ENCODE results near the gene GRK3.
A peak's percentile ranks its signal among the peaks of the same experiment; 100 is the strongest.

The GRK3 gene

DNA sequence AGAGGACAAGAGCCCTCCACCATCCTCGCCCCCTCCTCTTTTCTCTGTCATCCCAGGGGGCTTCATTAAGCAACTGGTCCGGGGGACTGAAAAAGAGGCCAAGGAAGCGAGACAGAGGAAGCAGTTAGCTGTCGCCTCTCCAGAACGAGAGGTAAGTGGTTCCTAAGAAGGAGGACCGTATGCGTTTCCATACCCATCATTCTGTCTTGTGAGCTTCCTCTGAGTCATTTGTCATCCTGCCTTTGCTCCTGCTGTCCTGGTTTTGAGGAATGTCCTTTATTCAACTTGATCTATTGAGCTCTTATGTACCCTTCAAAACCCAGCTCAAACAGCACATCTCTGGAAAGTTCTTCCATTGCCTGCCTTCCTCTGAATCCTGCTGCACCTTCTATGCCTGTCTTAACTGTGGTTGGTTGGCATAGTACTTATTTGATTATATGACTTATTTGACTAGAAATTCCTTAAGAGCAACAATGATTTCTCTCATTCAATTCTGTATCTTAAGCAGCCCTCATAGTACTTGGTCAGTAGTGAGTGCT is 198.8 kb downstream of the GRK3 start:
- DNase-seq = no peak

DNA sequence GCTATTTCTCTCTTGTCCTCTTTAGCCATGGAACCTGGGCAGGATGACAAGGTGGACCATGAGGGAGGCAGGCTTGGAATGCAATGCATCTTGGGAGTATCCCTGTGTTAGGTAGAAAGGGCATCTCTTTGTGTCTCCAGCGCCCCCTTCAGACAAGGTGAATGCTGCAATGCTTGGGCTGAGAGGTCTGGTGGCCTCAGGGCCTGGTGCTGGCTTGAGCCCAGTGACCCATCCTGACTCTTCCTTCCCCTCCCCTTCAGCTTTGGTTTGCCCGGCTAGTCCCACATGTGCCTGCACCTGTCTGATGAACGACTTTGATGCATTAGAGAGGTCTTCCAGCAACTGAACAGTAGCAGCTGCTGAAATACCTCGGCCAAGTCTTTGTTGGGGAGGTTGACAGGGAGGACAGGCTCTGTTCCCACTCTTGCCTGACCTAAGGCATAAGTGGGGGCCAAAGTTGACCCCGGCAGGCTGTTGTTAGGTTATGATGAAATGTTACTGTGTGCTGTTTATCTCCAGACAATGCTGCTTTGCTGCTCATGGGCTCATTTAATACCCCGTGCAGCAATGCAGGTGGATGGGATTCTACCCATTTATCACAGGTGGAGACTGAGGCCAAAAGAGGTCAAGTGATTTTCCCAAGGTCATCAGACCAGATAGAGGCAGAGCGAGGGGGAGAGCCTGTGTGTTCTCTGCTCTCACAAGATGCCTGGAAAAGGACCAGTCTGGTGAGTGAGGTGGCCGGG is 200.0 kb downstream of the GRK3 start:
- no peak for DNase-seq

DNA sequence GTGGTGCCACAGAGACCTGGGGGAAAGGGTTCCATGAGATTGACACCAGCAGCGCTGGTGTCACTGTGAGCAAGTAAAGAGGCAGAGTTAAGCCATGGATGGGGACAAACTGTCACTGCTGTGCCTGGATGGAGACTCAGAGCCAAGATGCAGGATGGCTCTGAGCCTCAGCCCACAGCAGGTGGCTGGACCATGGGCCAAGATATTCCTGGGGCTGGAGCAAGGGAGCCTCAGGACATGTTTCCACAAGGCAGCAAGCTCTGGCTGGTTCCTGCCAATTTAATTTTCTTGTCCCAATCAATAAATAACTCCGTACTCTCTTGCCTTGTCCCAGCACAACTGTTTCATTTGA is 200.5 kb downstream of the GRK3 start:
- no peak for DNase-seq

DNA sequence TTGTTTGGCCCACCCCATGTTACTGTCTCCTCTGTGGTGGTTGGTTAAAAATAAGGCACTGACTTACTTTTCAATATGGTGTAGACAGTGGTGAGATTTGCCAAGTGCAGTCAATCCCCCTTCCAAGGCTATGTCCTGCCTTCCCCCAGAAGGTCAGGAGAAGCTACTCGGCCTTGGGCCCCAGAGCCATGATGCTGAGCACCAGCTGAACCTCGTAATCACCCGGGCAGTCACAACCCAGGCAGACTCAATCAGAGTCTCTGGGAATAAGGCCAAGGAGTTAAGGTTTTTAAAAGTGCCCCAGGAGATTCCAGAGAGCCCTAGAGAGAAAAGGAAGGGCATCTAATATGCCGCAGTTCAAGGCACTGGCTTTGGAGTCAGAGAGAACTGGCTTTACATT is 201.3 kb downstream of the GRK3 start:
- no peak for DNase-seq

DNA sequence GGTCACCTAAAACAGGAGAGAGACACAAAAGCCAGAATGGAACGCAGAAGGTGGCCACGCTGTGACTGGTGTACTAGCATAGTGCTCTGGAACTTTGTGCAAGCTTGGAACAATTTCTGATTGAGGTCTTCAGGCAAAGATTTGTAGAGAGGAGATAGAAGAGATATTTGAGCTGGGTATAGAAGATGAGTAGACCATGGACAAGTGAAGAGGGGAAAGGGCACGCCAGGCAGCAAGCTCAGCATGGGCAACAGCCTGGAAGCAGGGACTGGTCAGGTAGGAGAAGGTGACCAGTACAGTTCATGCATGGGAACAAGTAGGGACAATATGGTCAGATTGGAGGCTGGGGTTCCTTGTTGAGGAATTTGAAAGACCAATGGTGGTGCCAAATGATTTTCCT is 201.9 kb downstream of the GRK3 start:
- no peak for DNase-seq

DNA sequence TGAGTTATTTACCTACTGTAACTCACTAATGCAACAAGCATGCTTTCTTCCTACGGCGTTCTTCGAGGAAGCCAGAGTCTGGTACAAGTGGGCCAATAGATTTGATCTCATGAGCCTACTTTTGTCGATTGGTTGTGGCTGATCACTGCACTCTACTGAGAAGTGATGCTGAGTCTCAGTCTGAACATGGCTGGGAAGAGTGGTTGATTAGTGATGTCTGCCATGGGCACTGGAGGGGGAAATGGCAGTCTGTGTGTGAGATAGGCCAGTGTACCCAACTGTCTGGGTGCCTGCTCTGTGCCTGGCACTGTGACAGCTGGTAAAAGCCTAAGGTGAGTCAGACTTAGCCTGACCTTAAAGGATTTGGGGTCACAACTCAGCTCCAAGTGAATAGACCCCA is 205.9 kb downstream of the GRK3 start:
- DNase-seq = no peak

DNA sequence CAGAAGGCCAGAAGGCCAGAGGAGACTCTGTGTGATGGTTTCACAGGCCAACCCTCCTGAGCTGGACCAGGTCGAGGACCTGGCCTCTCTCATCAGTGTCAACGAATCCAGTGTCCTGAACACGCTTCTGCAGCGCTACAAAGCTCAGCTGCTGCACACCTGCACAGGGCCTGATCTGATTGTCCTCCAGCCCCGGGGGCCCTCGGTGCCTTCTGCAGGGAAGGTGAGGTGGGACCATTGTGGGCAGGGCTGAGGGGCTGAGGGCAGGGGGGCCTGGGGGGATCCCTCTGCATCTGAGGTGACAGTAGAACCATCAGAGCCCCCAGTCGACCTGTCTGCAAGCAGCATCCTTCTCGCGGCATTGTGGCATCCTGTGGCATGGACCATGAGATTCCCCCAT is 207.8 kb downstream of the GRK3 start:
- DNase-seq = no peak

DNA sequence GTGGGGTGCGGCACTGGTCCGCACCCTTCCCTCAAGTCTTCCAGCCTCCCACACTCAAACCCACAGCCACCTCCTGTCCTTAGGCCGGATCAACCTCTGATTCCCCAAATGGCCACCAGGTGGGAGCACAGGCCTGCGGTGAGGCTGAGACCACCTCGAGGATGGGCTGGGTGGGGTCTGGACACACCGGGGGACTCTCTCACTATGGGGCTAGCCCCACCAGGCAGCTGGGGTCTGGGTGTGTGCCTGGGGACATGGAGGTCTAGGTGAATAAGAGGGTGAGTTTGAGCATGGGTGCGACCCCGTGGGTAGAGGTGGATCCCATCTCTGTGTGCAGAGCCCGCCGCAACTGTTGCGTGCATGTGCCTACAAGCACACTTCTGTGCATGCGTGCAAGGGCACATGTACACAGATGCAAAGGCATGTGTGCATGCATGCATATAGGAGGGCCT is 210.1 kb downstream of the GRK3 start:
- DNase-seq = no peak

DNA sequence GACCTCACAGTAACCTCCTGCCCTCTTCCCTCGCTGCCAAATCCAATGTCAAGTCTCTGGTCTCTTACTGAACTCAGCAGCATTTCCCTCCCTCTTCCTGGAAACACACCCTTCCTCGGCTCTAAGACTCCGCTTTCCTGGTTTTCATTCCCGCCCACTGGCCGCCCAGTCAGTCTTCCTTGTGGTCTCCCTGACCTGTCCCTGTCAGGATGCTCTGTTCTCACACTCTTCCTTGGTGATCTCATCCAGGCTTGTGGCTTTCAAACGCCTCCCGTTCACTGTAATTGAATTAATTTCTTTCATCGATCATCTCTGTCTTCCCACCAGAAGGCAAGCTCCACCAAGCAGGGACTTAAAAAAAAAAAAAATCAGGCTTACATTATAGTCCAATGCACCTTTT is 211.1 kb downstream of the GRK3 start:
- no peak for DNase-seq

DNA sequence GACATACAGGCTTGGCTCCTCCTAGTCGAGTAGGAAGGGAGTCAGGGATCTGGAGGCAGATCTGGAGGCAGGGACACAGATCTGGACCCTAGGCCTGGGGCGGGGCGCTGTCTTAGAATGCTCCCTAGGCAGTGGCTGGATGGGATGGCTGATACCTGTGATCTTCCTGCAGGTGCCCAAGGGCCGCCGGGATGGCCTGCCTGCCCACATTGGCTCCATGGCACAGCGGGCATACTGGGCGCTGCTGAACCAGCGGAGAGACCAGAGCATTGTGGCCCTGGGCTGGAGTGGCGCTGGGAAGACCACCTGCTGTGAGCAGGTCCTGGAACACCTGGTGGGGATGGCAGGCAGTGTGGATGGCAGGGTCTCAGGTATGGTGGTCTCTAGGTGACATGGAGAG is 212.9 kb downstream of the GRK3 start:
- DNase-seq = no peak

DNA sequence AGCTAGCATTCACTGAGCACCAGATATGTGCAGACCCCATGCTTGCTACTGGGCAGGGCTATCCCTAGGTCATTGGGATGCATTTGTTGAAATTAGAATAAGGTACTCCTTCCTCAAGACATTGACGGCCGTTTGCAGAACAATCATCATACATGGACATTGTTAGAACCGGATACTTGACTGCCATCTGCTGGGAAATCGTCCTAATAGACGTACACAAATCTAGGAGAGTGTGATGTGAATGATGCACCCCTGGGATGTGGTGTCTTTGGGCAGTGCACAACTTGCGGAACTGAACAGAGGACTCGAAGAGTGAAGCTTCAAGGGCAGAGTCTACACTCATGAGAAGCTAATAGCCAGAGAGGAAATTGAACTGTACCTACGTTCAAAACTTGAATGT is 213.4 kb downstream of the GRK3 start:
- peak; percentile 10 for DNase-seq

Data from NCI-H1105 treated with DMSO at 0.1 percent for 48 hours (cell line).